Measurements from ENCODE around the gene SPESP1.
"Not testable (repeated sequence)": the region's sequence is repeated elsewhere in the genome, so short reads cannot be mapped to it uniquely, and the experiment has no call there.

SPESP1 gene

GRCh38 chr15:68966996-68967395 is 36.7 kb downstream of the SPESP1 start:
- DNase-seq = no peak

GRCh38 chr15:68967948-68968347 is 37.6 kb downstream of the SPESP1 start:
- DNase-seq = no peak

GRCh38 chr15:68969298-68969697 is 39.0 kb downstream of the SPESP1 start:
- no peak for DNase-seq

GRCh38 chr15:68972201-68973065 is 42.1 kb downstream of the SPESP1 start:
- no peak for DNase-seq

- DNase-seq = not testable (repeated sequence)
Measured at GRCh38 chr15:68975651-68976160, 45.4 kb downstream of the SPESP1 start.

GRCh38 chr15:68977426-68977825 is 47.1 kb downstream of the SPESP1 start:
- DNase-seq = not testable (repeated sequence)

- no peak for DNase-seq
Measured at GRCh38 chr15:68979006-68979405, 48.7 kb downstream of the SPESP1 start.

- DNase-seq = no peak
Measured at GRCh38 chr15:68979816-68980215, 49.5 kb downstream of the SPESP1 start.

GRCh38 chr15:68980786-68981185 is 50.5 kb downstream of the SPESP1 start:
- no peak for DNase-seq

- DNase-seq = no peak
Measured at GRCh38 chr15:68981941-68982340, 51.6 kb downstream of the SPESP1 start.

GRCh38 chr15:68982976-68983563 is 52.7 kb downstream of the SPESP1 start:
- DNase-seq = no peak

GRCh38 chr15:68983961-68984481 is 53.7 kb downstream of the SPESP1 start:
- DNase-seq = no peak

- no peak for DNase-seq
Measured at GRCh38 chr15:68984586-68984985, 54.3 kb downstream of the SPESP1 start.

GRCh38 chr15:68985361-68985891 is 55.1 kb downstream of the SPESP1 start:
- DNase-seq = no peak

GRCh38 chr15:68986322-68986721 is 56.0 kb downstream of the SPESP1 start:
- DNase-seq = no peak

- DNase-seq = no peak
Measured at GRCh38 chr15:68987120-68987519, 56.8 kb downstream of the SPESP1 start.

GRCh38 chr15:68987676-68988075 is 57.4 kb downstream of the SPESP1 start:
- no peak for DNase-seq

GRCh38 chr15:68989541-68990230 is 59.4 kb downstream of the SPESP1 start:
- no peak for DNase-seq

GRCh38 chr15:68990231-68990991 is 60.1 kb downstream of the SPESP1 start:
- no peak for DNase-seq

GRCh38 chr15:68990992-68991500 is 60.7 kb downstream of the SPESP1 start:
- no peak for DNase-seq

- DNase-seq = no peak
Measured at GRCh38 chr15:68991723-68992122, 61.4 kb downstream of the SPESP1 start.

GRCh38 chr15:68992696-68993095 is 62.4 kb downstream of the SPESP1 start:
- no peak for DNase-seq
